Measurements from ENCODE around the gene LINC00237. TPM values are rescaled to one million over a fixed set of nuclear protein-coding genes. Genes with fewer than 3 reads are reported as not detected.

LINC00237 gene
- total and polyA plus RNA-seq, 2 experiments from 2014 or later: 0.31 to 2.0 TPM

GRCh38 chr20:21076073-21076472 lies 30.1 kb downstream of the LINC00237 start:
- no peak for ATAC-seq
- Histone ChIP-seq H3K27ac (ENCODE audit: low read depth) (no peak overlapping the region), H3K4me3 (no peak overlapping the region), H3F3A (replicated peaks; ENCODE audit: low read depth) (no peaks in the 10 kb centered on the region), H3K9me2 (ENCODE audit: insufficient read depth) (no peaks in the 10 kb centered on the region), H4K20me1 (replicated peaks; ENCODE audit: insufficient read depth) (no peaks in the 10 kb centered on the region), H3K4me2 (no peak overlapping the region), H2AFZ (peak overlapping the region; percentile 52; the same call in 1 of the 2 replicates), H3K27me3 (ENCODE audit: insufficient read depth) (no peaks in the 10 kb centered on the region), H3K36me3 (ENCODE audit: insufficient read depth) (no peaks in the 10 kb centered on the region), H3K79me2 (replicated peaks; ENCODE audit: insufficient read depth) (no peaks in the 10 kb centered on the region), H3K4me1 (ENCODE audit: insufficient read depth) (no peaks in the 10 kb centered on the region)
- H3K27me3 Mint-ChIP-seq (ENCODE audit: insufficient read depth, low read depth, poor library complexity): peaks cover 6% of the 10 kb centered on the region
- no peaks in the 10 kb centered on the region for H3K9me3 Mint-ChIP-seq
- no peak overlapping the region for H3K4me3 Mint-ChIP-seq
- no peak overlapping the region for H3K27ac Mint-ChIP-seq
- H3K36me3 Mint-ChIP-seq (ENCODE audit: low read depth): no peaks in the 10 kb centered on the region
- DNase-seq (ENCODE audit: low spot score): no peak
- 0 out of 3 replicates have a peak, but pooled peaks cover 3% of the 10 kb centered on the region for H3K4me1 Mint-ChIP-seq
- no peak for TF ChIP-seq STAT1 (IDR thresholded peaks at IDR 0.05; ENCODE audit: unreplicated experiment)
- TF ChIP-seq ETS1 (IDR thresholded peaks at IDR 0.05): no peak
- TF ChIP-seq ZNF462 (CRISPR knock-in tag; IDR thresholded peaks at IDR 0.05): no peak
- no peak for TF ChIP-seq ZNF114 (CRISPR knock-in tag; IDR thresholded peaks at IDR 0.05)
- TF ChIP-seq, protein P1, sequence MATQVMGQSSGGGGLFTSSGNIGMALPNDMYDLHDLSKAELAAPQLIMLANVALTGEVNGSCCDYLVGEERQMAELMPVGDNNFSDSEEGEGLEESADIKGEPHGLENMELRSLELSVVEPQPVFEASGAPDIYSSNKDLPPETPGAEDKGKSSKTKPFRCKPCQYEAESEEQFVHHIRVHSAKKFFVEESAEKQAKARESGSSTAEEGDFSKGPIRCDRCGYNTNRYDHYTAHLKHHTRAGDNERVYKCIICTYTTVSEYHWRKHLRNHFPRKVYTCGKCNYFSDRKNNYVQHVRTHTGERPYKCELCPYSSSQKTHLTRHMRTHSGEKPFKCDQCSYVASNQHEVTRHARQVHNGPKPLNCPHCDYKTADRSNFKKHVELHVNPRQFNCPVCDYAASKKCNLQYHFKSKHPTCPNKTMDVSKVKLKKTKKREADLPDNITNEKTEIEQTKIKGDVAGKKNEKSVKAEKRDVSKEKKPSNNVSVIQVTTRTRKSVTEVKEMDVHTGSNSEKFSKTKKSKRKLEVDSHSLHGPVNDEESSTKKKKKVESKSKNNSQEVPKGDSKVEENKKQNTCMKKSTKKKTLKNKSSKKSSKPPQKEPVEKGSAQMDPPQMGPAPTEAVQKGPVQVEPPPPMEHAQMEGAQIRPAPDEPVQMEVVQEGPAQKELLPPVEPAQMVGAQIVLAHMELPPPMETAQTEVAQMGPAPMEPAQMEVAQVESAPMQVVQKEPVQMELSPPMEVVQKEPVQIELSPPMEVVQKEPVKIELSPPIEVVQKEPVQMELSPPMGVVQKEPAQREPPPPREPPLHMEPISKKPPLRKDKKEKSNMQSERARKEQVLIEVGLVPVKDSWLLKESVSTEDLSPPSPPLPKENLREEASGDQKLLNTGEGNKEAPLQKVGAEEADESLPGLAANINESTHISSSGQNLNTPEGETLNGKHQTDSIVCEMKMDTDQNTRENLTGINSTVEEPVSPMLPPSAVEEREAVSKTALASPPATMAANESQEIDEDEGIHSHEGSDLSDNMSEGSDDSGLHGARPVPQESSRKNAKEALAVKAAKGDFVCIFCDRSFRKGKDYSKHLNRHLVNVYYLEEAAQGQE (IDR thresholded peaks at IDR 0.05; ENCODE audit: unreplicated experiment): no peak
- no peak for TF ChIP-seq EZH2phosphoT487 (IDR thresholded peaks at IDR 0.05; ENCODE audit: unreplicated experiment)
- no peak for TF ChIP-seq EZH2 (IDR thresholded peaks at IDR 0.05; ENCODE audit: low read depth, unreplicated experiment)
- no peak for TF ChIP-seq CREB1 (CRISPR knock-in tag; IDR thresholded peaks at IDR 0.05; ENCODE audit: low read depth)
- TF ChIP-seq POLR2AphosphoS5 (IDR thresholded peaks at IDR 0.05; ENCODE audit: low read depth): no peak
- TF ChIP-seq JUNB (IDR thresholded peaks at IDR 0.05; ENCODE audit: unreplicated experiment): no peak
- TF ChIP-seq CTCF (conservative IDR thresholded peaks at IDR 0.05; ENCODE audit: low read depth in 2 of 2): no peak
- no peak for TF ChIP-seq NANOG (IDR thresholded peaks at IDR 0.05; ENCODE audit: borderline replicate concordance)
- TF ChIP-seq ZNF331 (CRISPR knock-in tag; IDR thresholded peaks at IDR 0.05; ENCODE audit: low read depth): no peak

Measured in GM23338 (cell line).